Stimulated activated CD8-positive, alpha-beta memory T cell treated with anti-CD3 and anti-CD28 coated beads, Interleukin-4, amount 100 ng/mL, for 1 hour (primary cell): ENCODE data around the gene FLCN.

ENCODE experiments used
- DNase-seq, 2 donors: peaks; one replicate each; pipeline ENCODE4 v3.0.0-alpha.2; 2020; ENCODE audit warnings: low read depth in 2 of 2, low spot score in 1 of 2

FLCN gene

GRCh38 chr17:17169396-17169795 lies 67.6 kb downstream of the FLCN start:
- DNase-seq: no peak

GRCh38 chr17:17168401-17168800 lies 68.6 kb downstream of the FLCN start:
- no peak for DNase-seq

- no peak for DNase-seq
Observed at GRCh38 chr17:17167986-17168385, 69.0 kb downstream of the FLCN start.

GRCh38 chr17:17167356-17167755 lies 69.6 kb downstream of the FLCN start:
- DNase-seq: no peak

- DNase-seq: no peak
Observed at GRCh38 chr17:17166446-17166845, 70.5 kb downstream of the FLCN start.

- DNase-seq: no peak
Observed at GRCh38 chr17:17165666-17166308, 71.2 kb downstream of the FLCN start.

- no peak for DNase-seq
Observed at GRCh38 chr17:17164676-17165075, 72.3 kb downstream of the FLCN start.

GRCh38 chr17:17164156-17164555 lies 72.8 kb downstream of the FLCN start:
- no peak for DNase-seq
